Thoracic aorta (tissue), 2 donors: ENCODE results near the gene ADAT2. TPM values are rescaled to one million over a fixed set of nuclear protein-coding genes. Genes with fewer than 3 reads are reported as not detected.
A peak's percentile ranks its signal among the peaks of the same experiment; 100 is the strongest.

Experiments
- ATAC-seq: fragments of 150-250 bp; one replicate; pipeline ENCODE4 v1.8.0; 2017; ENCODE audit warnings: low read depth; ENCODE audit not compliant: insufficient number of reproducible peaks, low FRiP score
- DNase-seq: peaks from one replicate; pipeline ENCODE4 v3.0.0-alpha.2; 2020; ENCODE audit warnings: low spot score
- H3K27ac ChIP-seq, 2 donors: fragments of 200-600 bp; sonication (generic); 1 replicate in 1 of 2; 2 replicates in 1 of 2; pipeline ENCODE4 v1.5.1; 2016; ENCODE audit warnings: mild to moderate bottlenecking in 2 of 2, moderate library complexity in 2 of 2
- H3K27me3 ChIP-seq: fragments of 200-600 bp; sonication (generic); replicated peaks from 2 replicates; pipeline ENCODE4 v1.6.0; 2016; ENCODE audit warnings: mild to moderate bottlenecking; ENCODE audit not compliant: insufficient read depth
- H3K36me3 ChIP-seq: fragments of 200-600 bp; sonication (generic); one replicate; pipeline ENCODE4 v1.5.1; 2016
- H3K4me1 ChIP-seq, 2 donors: fragments of 200-600 bp; sonication (generic); 1 replicate in 1 of 2; 2 replicates in 1 of 2; pipeline versions ENCODE4 v1.5.1 to v1.6.0; 2016; ENCODE audit warnings: low read depth in 2 of 2, mild to moderate bottlenecking in 1 of 2; ENCODE audit not compliant: control insufficient read depth in 1 of 2
- H3K4me3 ChIP-seq: fragments of 200-600 bp; sonication (generic); 2 replicates; pipeline ENCODE4 v1.5.1; 2016; ENCODE audit warnings: mild to moderate bottlenecking
- H3K9me3 ChIP-seq: fragments of 200-600 bp; sonication (generic); 2 replicates; pipeline ENCODE4 v1.5.1; 2016
- total RNA-seq, 2 donors: library from RNA; depleted of rRNA; stranded (reverse); fragments of >200 nt; gene quantifications; one replicate each; pipeline versions ENCODE4 v1.1.0 to v1.2.3, GENCODE V29; 2016
- TF ChIP-seq, protein P1 (sequence below): fragments of 200-600 bp; sonication (generic); IDR thresholded peaks from one replicate; pipeline ENCODE4 v1.5.1; 2019; ENCODE audit warnings: antibody characterized with exemption

Gene ADAT2
- total RNA-seq, 2 donors from 2014 or later: 11.2 to 12.3 TPM

DNA sequence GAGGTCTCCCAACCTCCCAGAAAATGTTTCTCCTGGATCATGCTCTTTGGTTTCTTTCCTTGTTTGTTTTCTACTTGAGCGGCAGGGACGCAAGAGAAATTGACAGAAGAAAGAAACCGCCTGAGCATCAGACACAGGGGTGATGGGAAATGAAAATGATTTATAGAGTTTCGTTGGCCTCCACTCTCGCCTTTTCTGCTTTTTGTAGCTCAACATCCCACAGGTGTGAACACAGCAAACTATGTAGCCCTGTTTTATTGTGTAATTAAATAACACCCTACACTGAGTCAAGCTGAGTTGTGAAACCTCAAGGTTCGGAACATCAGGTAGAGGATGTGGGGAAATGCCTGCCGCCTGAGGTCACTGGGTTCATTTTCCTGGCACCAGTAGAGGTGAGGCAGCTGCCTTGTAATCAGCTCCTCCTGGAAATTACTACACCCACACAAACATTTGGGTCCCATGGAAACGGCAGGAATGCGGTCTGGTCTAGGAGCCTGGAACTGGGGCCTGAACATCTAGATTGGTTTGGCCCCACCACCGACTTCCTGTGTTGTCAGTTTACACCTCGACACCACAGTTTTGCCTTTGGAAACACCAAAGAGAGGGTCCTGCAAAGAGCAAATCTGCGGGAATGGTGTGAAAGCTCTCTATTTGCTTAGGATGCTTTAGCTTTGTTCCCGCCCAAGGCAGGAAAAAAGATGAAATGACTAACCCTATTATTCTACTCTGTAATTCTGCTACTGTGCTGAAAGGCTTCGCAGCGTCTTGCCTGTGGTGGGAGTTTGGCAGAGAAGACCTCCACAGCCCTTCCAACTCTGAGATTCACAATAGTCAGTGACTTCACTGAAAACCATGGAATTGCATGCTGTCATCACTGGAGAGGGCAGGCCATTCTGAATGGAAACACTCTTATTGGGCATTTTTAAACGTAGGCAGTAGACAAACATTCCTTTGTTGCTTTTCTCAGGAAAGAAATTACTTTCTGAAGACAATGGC lies 53.0 kb downstream of the ADAT2 start:
- Histone ChIP-seq H3K4me1 (peaks cover 13 to 54% of the 10 kb centered on the region in 2 donors), H3K4me3 (no peak overlapping the region), H3K36me3 (no peaks in the 10 kb centered on the region), H3K27ac (peak overlapping the region; percentile 56 to 61), H3K27me3 (no peaks in the 10 kb centered on the region), H3K9me3 (no peaks in the 10 kb centered on the region)
- ATAC-seq: peak; percentile 77
- TF ChIP-seq, protein P1, sequence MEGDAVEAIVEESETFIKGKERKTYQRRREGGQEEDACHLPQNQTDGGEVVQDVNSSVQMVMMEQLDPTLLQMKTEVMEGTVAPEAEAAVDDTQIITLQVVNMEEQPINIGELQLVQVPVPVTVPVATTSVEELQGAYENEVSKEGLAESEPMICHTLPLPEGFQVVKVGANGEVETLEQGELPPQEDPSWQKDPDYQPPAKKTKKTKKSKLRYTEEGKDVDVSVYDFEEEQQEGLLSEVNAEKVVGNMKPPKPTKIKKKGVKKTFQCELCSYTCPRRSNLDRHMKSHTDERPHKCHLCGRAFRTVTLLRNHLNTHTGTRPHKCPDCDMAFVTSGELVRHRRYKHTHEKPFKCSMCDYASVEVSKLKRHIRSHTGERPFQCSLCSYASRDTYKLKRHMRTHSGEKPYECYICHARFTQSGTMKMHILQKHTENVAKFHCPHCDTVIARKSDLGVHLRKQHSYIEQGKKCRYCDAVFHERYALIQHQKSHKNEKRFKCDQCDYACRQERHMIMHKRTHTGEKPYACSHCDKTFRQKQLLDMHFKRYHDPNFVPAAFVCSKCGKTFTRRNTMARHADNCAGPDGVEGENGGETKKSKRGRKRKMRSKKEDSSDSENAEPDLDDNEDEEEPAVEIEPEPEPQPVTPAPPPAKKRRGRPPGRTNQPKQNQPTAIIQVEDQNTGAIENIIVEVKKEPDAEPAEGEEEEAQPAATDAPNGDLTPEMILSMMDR: no peak
- peak; percentile 41 for DNase-seq

DNA sequence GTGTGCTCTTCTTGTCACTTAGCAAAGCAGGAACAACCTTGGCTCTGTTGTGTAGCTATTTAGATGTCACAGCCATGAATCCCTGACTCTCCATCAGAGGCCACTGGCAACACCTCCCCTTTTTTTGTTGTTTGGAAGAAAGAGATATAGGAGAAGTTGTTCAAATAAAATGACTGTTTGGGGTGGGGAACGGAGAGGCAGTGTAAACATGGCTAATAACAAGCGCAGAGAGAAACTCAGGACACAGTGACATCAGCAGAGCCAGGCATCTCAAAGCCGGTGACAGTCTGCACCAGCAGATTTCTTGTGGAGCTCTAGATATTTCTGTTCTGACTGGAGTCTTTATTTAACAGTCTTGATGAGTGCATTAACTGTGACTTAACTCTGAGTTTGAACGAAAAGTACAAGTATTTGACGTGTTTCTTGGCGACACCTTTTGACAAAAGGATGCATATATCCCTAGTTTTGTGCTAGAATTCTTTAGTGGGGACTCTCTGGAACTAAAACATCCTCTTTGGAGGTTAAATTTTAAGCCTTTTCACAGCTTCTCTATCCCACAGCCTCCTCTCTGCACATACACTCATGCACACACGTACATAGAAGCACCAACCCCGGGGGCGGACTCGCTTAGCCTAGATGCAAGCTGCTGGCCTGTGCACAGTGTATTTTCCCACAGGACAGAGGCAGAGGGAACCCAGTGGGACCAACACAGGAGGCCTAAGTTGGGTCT lies 53.8 kb downstream of the ADAT2 start:
- no peaks in the 10 kb centered on the region for H3K9me3 ChIP-seq
- H3K4me1 ChIP-seq: peaks cover 13 to 46% of the 10 kb centered on the region in 2 donors
- no peaks in the 10 kb centered on the region for H3K36me3 ChIP-seq
- DNase-seq (no peak), ATAC-seq (no peak)
- no peaks in the 10 kb centered on the region for H3K27me3 ChIP-seq
- H3K27ac ChIP-seq: peak overlapping the region; percentile 56 to 61
- TF ChIP-seq, protein P1: no peak
- H3K4me3 ChIP-seq: no peak overlapping the region

DNA sequence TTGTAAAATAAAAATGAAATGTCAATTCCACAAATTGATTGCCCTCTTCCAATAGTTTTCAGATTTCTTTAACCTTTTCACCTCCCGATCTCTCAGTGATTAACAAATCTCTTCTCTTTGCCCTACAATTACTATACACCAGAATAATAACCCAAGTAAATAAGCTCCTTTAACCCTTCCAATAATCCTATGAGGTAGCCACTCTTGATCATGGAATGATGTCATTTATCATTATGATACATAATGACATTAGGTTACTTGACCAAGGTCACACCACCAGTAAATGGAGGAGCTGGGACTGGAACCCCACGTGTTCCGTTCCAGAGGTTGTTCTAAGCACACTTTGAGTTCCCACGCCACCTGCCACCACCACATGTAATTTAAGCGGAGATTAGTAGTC lies 54.8 kb downstream of the ADAT2 start:
- Histone ChIP-seq H3K27ac (no peak overlapping the region), H3K27me3 (no peaks in the 10 kb centered on the region), H3K9me3 (no peaks in the 10 kb centered on the region), H3K4me3 (no peak overlapping the region), H3K36me3 (no peaks in the 10 kb centered on the region), H3K4me1 (peaks cover 6 to 37% of the 10 kb centered on the region in 2 donors)
- no peak for ATAC-seq
- DNase-seq: no peak
- TF ChIP-seq, protein P1: no peak

DNA sequence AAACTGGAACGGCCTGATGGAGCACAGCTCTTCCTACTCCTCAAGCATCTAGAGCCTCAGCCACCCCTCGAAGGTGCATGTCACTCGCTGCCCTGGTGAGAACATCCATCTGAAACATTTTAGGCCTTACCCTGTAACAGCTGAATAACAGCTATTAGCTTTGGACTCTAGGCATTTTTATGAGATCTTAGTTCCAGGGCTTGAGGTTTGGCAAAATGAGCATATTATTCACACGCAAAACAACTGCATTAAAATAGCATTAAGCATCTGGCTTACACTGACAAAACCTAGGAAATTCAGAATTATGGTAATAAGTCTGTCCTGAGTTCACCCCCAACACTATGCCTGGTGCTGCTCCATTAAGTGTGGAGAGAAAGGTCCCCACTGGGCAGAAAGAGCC lies 56.1 kb downstream of the ADAT2 start:
- H3K27me3 ChIP-seq: no peaks in the 10 kb centered on the region
- ATAC-seq (no peak), DNase-seq (no peak)
- no peak overlapping the region for H3K4me3 ChIP-seq
- TF ChIP-seq, protein P1: no peak
- no peak overlapping the region for H3K27ac ChIP-seq
- H3K36me3 ChIP-seq: no peaks in the 10 kb centered on the region
- peaks cover 0 to 25% of the 10 kb centered on the region in 2 donors for H3K4me1 ChIP-seq
- no peaks in the 10 kb centered on the region for H3K9me3 ChIP-seq

DNA sequence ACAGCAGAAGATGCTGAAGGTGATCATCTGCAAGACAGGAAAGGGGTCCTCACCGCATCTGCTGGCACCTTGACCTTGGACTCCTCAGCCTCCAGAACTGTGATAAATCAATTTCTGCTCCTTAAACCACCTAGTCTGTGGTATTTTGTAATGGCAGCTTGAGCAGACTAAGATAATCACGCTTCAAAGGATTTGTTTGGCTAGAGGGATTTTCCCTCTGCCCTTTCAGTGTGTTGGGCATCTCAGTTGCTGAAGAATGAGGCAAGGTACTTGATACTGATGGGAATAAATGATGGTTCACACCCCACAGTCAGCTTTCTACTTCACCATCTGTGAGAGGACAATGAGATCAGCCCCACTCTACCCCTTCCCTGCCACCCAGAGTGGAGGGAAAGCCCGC lies 60.2 kb downstream of the ADAT2 start:
- no peaks in the 10 kb centered on the region for H3K36me3 ChIP-seq
- TF ChIP-seq, protein P1: no peak
- no peak overlapping the region for H3K27ac ChIP-seq
- no peaks in the 10 kb centered on the region for H3K9me3 ChIP-seq
- H3K4me1 ChIP-seq: no peaks in the 10 kb centered on the region
- ATAC-seq (no peak), DNase-seq (no peak)
- no peaks in the 10 kb centered on the region for H3K27me3 ChIP-seq
- no peak overlapping the region for H3K4me3 ChIP-seq
